IMR-90 (cell line): ENCODE results near the gene AAK1. TPM values are rescaled to one million over a fixed set of nuclear protein-coding genes. Genes with fewer than 3 reads are reported as not detected.

Source experiments
- ATAC-seq: fragments of 200-7000 bp; cut with Tn5 transposase; 2 replicates; pipeline ENCODE4 v1.9.1; 2020; ENCODE audit warnings: low read depth, mild to moderate bottlenecking, moderate library complexity
- BruUV-seq: library from RNA; stranded (reverse); fragments of 400-500 nt; replicated peaks from 2 replicates; lab custom pipeline; 2021; lab: Mats Ljungman, UMichigan
- CTCF ChIA-PET: fragments of 300-600 bp; formaldehyde crosslinking; extraction: SDS; loops from one replicate; lab custom pipeline; 2021; ENCODE audit warnings: antibody characterized with exemption; lab: Yijun Ruan, JAX
- POLR2A ChIA-PET: fragments of 300-600 bp; sonication (Branson Sonifier 250); formaldehyde crosslinking; loops from one replicate; lab custom pipeline; 2022; ENCODE audit warnings: antibody characterized with exemption; ENCODE audit not compliant: unreplicated experiment; lab: Charles Lee
- DNase-seq: peaks from one replicate; pipeline ENCODE4 v3.0.0; 2013
- H2AFZ ChIP-seq: replicated peaks from 2 replicates; pipeline ENCODE3; 2013; ENCODE audit warnings: low read length, mild to moderate bottlenecking; ENCODE audit not compliant: poor library complexity
- H2AK5ac ChIP-seq: 2 replicates; pipeline ENCODE4 v1.6.1; 2013; ENCODE audit warnings: low read depth, low read length, inconsistent platforms
- H2AK9ac ChIP-seq: replicated peaks from 2 replicates; pipeline ENCODE3; 2013; ENCODE audit warnings: mild to moderate bottlenecking, low read depth, low read length, moderate library complexity; ENCODE audit not compliant: poor library complexity
- H2BK120ac ChIP-seq: 2 replicates; pipeline ENCODE4 v1.6.1; 2013; ENCODE audit warnings: low read depth, low read length, inconsistent platforms
- H2BK15ac ChIP-seq: 3 replicates; pipeline ENCODE4 v1.6.1; 2013; ENCODE audit warnings: low read depth, low read length, inconsistent platforms
- H2BK20ac ChIP-seq: 2 replicates; pipeline ENCODE4 v1.6.1; 2013; ENCODE audit warnings: low read depth, mild to moderate bottlenecking, inconsistent platforms, low read length, moderate library complexity
- H2BK5ac ChIP-seq: 2 replicates; pipeline ENCODE4 v1.6.1; 2013; ENCODE audit warnings: mild to moderate bottlenecking, low read depth, low read length, inconsistent platforms; ENCODE audit not compliant: poor library complexity, severe bottlenecking
- H3K14ac ChIP-seq: replicated peaks from 2 replicates; pipeline ENCODE4 v1.6.1; 2013; ENCODE audit warnings: low read depth, low read length, inconsistent platforms
- H3K18ac ChIP-seq: 2 replicates; pipeline ENCODE4 v1.6.1; 2013; ENCODE audit warnings: low read depth, low read length, control low read depth
- H3K23ac ChIP-seq: 2 replicates; pipeline ENCODE4 v1.6.1; 2013; ENCODE audit warnings: low read depth, low read length, inconsistent platforms
- H3K27ac ChIP-seq: 2 replicates; pipeline ENCODE4 v1.5.1; 2013; ENCODE audit warnings: mild to moderate bottlenecking, control low read depth, low read length; ENCODE audit not compliant: insufficient read depth
- H3K27me3 ChIP-seq: 2 replicates; pipeline ENCODE4 v1.6.1; 2013; ENCODE audit warnings: low read length; ENCODE audit not compliant: control insufficient read depth, insufficient read depth
- H3K36me3 ChIP-seq: 2 replicates; pipeline ENCODE4 v1.6.1; 2013; ENCODE audit warnings: low read length, mixed read lengths; ENCODE audit not compliant: control insufficient read depth, insufficient read depth
- H3K4ac ChIP-seq: 2 replicates; pipeline ENCODE4 v1.6.1; 2013; ENCODE audit warnings: low read depth, low read length, inconsistent platforms
- H3K4me1 ChIP-seq: 2 replicates; pipeline ENCODE4 v1.6.1; 2013; ENCODE audit warnings: low read length, mixed read lengths; ENCODE audit not compliant: control insufficient read depth, insufficient read depth
- H3K4me2 ChIP-seq: 2 replicates; pipeline ENCODE4 v1.6.1; 2013; ENCODE audit warnings: low read depth, mild to moderate bottlenecking, control low read depth, low read length, moderate library complexity
- H3K4me3 ChIP-seq: 2 replicates; pipeline ENCODE4 v1.5.1; 2013; ENCODE audit warnings: low read depth, mild to moderate bottlenecking, control low read depth, low read length, moderate library complexity; ENCODE audit not compliant: insufficient read depth
- H3K56ac ChIP-seq: 2 replicates; pipeline ENCODE4 v1.6.1; 2013; ENCODE audit warnings: low read length, inconsistent platforms; ENCODE audit not compliant: insufficient read depth; ENCODE audit errors: extremely low read depth
- H3K79me1 ChIP-seq, 2 experiments: 2 replicates each; pipeline ENCODE4 v1.6.1; 2013; ENCODE audit warnings: low read length in 2 of 2, inconsistent platforms in 1 of 2, low read depth in 1 of 2
- H3K9ac ChIP-seq: 2 replicates; pipeline ENCODE4 v1.6.1; 2013; ENCODE audit warnings: low read depth, low read length, control low read depth
- H3K9me1 ChIP-seq: 2 replicates; pipeline ENCODE4 v1.6.1; 2013; ENCODE audit warnings: low read length, inconsistent platforms; ENCODE audit not compliant: insufficient read depth
- H3K9me3 ChIP-seq: 2 replicates; pipeline ENCODE4 v1.6.1; 2013; ENCODE audit warnings: low read length; ENCODE audit not compliant: control insufficient read depth, insufficient read depth
- H4K20me1 ChIP-seq: 2 replicates; pipeline ENCODE4 v1.6.1; 2013; ENCODE audit warnings: low read length, inconsistent platforms; ENCODE audit not compliant: insufficient read depth
- H4K5ac ChIP-seq: 2 replicates; pipeline ENCODE4 v1.6.1; 2013; ENCODE audit warnings: mild to moderate bottlenecking, low read depth, low read length, control low read depth
- H4K8ac ChIP-seq, 2 experiments: 2 replicates each; pipeline ENCODE4 v1.6.1; 2013; ENCODE audit warnings: low read depth in 2 of 2, low read length in 2 of 2, control low read depth in 1 of 2, inconsistent platforms in 1 of 2
- H4K91ac ChIP-seq: 2 replicates; pipeline ENCODE4 v1.6.1; 2013; ENCODE audit warnings: low read depth, low read length, inconsistent platforms; ENCODE audit not compliant: insufficient read depth
- BHLHE40 ChIP-seq: fragments of 150-350 bp; IDR thresholded peaks from 2 replicates; pipeline ENCODE4 v1.6.1; 2016; ENCODE audit warnings: mild to moderate bottlenecking, low read depth, low read length
- CEBPB ChIP-seq: IDR thresholded peaks from 2 replicates; pipeline ENCODE4 v1.6.1; 2012; ENCODE audit warnings: low read depth, low read length, improper control_type of control experiment
- CHD1 ChIP-seq: IDR thresholded peaks from 2 replicates; pipeline ENCODE4 v1.6.1; 2012; ENCODE audit warnings: low read depth, low read length, improper control_type of control experiment
- FOS ChIP-seq: fragments of 150-350 bp; IDR thresholded peaks from 2 replicates; pipeline ENCODE4 v1.6.1; 2016; ENCODE audit warnings: low read depth, low read length
- MAFK ChIP-seq: IDR thresholded peaks from 2 replicates; pipeline ENCODE4 v1.6.1; 2012; ENCODE audit warnings: low read depth, low read length, improper control_type of control experiment
- MAZ ChIP-seq: IDR thresholded peaks from 2 replicates; pipeline ENCODE4 v1.6.1; 2012; ENCODE audit warnings: low read depth, mild to moderate bottlenecking, low read length, improper control_type of control experiment, moderate library complexity, borderline replicate concordance
- MXI1 ChIP-seq: IDR thresholded peaks from 2 replicates; pipeline ENCODE4 v1.6.1; 2012; ENCODE audit warnings: low read depth, mild to moderate bottlenecking, low read length, moderate library complexity, borderline replicate concordance
- NFE2L2 ChIP-seq: fragments of 150-350 bp; IDR thresholded peaks from 2 replicates; pipeline ENCODE4 v1.6.1; 2016; ENCODE audit warnings: low read depth, mild to moderate bottlenecking, low read length
- POLR2A ChIP-seq: IDR thresholded peaks from 2 replicates; pipeline ENCODE4 v1.6.1; 2012; ENCODE audit warnings: mild to moderate bottlenecking, low read depth, low read length
- RAD21 ChIP-seq: IDR thresholded peaks from 2 replicates; pipeline ENCODE4 v1.6.1; 2012; ENCODE audit warnings: low read length, improper control_type of control experiment
- RCOR1 ChIP-seq: IDR thresholded peaks from 2 replicates; pipeline ENCODE4 v1.6.1; 2012; ENCODE audit warnings: mild to moderate bottlenecking, low read length, improper control_type of control experiment; ENCODE audit not compliant: insufficient replicate concordance
- RFX5 ChIP-seq: IDR thresholded peaks from 2 replicates; pipeline ENCODE4 v1.8.0; 2012; ENCODE audit warnings: low read depth, mild to moderate bottlenecking, low read length, moderate library complexity
- SMC3 ChIP-seq: fragments of 150-350 bp; IDR thresholded peaks from 2 replicates; pipeline ENCODE4 v1.6.1; 2016; ENCODE audit warnings: low read depth, mild to moderate bottlenecking, antibody characterized with exemption, low read length, moderate library complexity
- whole genome bisulfite sequencing, 2 experiments: methylation state at CpG; one replicate each; pipeline versions ENCODE4 v1.1.5 to v1.1.7; 2013; ENCODE audit warnings: missing lambda C conversion rate in 2 of 2; ENCODE audit not compliant: insufficient read length in 1 of 2; ENCODE audit errors: extremely low coverage in 2 of 2; 5-methylcytosine and 5-hydroxymethylcytosine counted together
- dilution Hi-C: fragments of 300-500 bp; cut with HindIII; formaldehyde crosslinking; loops from one replicate; pipeline ENCODE4 v1.14.3; 2018; ENCODE audit warnings: low sequenced_read_pairs; ENCODE audit not compliant: unreplicated experiment
- in situ Hi-C: fragments of 300-500 bp; cut with MboI; formaldehyde crosslinking; loops from 3 replicates; pipeline ENCODE4 v1.14.3; 2019; ENCODE audit warnings: low sequenced_read_pairs, inconsistent platforms, mixed read lengths
- intact Hi-C: fragments of 100-400 bp; cut with micrococcal nuclease; formaldehyde crosslinking; loops from 2 replicates; pipeline ENCODE4 v1.10.0; 2022
- polyA plus RNA-seq, 3 experiments: library from polyadenylated mRNA; depleted of rRNA; stranded (reverse); fragments of >200 nt; gene quantifications; 2 replicates each; pipeline ENCODE4 v1.2.3, GENCODE V29; 2012; ENCODE audit warnings: low replicate concordance in 1 of 3
- total RNA-seq: library from RNA; depleted of rRNA; stranded (reverse); fragments of >200 nt; gene quantifications from 2 replicates; pipeline ENCODE4 v1.2.3, GENCODE V29; 2012
- TF ChIP-seq, protein P1 (sequence below): conservative IDR thresholded peaks from 2 replicates; pipeline ENCODE4 v1.5.1; 2012; ENCODE audit warnings: mild to moderate bottlenecking, low read depth, low read length, improper control_type of control experiment
- TF ChIP-seq, protein P2 (sequence below): fragments of 150-350 bp; IDR thresholded peaks from 2 replicates; pipeline ENCODE4 v1.6.1; 2016; ENCODE audit warnings: low read depth, mild to moderate bottlenecking, low read length, moderate library complexity, borderline replicate concordance
- TF ChIP-seq, protein P3 (sequence below): fragments of 150-350 bp; IDR thresholded peaks from 2 replicates; pipeline ENCODE4 v1.6.1; 2017; ENCODE audit warnings: mild to moderate bottlenecking, antibody characterized with exemption, low read length, low read depth

The AAK1 gene
- total and polyA plus RNA-seq, 2 of the 4 experiments (the other 2 are of a cell fraction): 21.9 to 26.5 TPM

DNA sequence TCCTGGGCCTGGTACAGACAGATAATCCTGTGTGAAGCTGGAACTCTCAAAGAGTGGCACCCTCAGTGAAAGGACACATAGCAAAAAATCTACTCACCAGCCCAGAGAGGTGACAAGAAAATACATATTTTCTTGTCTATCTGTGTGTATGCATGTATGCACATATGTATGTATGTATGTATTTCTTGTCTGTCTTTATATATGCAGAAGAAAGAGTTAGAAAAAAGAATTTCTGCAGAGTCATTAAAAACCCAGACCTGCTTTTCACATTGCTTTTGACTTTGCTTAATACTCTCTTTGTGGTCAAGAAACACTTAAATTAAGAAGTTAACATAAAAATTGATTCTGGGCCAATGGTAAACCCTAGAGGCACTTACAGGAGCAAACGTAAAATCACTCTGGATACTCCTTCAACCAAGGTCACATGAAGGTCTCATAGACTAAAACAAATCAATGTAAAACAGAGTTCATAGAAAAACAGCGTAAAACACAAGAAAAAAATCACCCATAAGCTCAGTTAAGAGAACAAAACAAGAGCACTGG lies 16.5 kb upstream of the AAK1 start:
- Histone ChIP-seq H3K9ac (no peak overlapping the region), H2AFZ (no peak overlapping the region), H3K4me3 (no peak overlapping the region), H3K4me1 (no peaks in the 10 kb centered on the region), H2BK120ac (no peak overlapping the region), H3K27me3 (no peaks in the 10 kb centered on the region), H2AK9ac (no peak overlapping the region), H2BK15ac (no peak overlapping the region), H3K79me1 (no peaks in the 10 kb centered on the region), H2BK5ac (no peak overlapping the region), H3K23ac (no peak overlapping the region), H3K14ac (no peak overlapping the region), H3K56ac (no peak overlapping the region), H4K8ac (no peak overlapping the region), H4K20me1 (no peaks in the 10 kb centered on the region), H3K9me3 (peaks cover 2% of the 10 kb centered on the region; the same call in 1 of the 2 replicates), H3K4ac (no peak overlapping the region), H3K9me1 (no peaks in the 10 kb centered on the region), H4K5ac (no peak overlapping the region), H4K91ac (no peak overlapping the region), H3K27ac (no peak overlapping the region), H2BK20ac (no peak overlapping the region), H3K18ac (no peak overlapping the region), H3K36me3 (no peaks in the 10 kb centered on the region), H2AK5ac (no peak overlapping the region), H3K4me2 (no peak overlapping the region)
- TF ChIP-seq BHLHE40: no peak
- no peak for TF ChIP-seq CEBPB
- TF ChIP-seq POLR2A: no peak
- TF ChIP-seq MAFK: no peak
- no peak for TF ChIP-seq MAZ
- TF ChIP-seq FOS: no peak
- no peak for TF ChIP-seq RAD21
- no peak for TF ChIP-seq RCOR1
- TF ChIP-seq CHD1: no peak
- TF ChIP-seq MXI1: no peak
- TF ChIP-seq, protein P1, sequence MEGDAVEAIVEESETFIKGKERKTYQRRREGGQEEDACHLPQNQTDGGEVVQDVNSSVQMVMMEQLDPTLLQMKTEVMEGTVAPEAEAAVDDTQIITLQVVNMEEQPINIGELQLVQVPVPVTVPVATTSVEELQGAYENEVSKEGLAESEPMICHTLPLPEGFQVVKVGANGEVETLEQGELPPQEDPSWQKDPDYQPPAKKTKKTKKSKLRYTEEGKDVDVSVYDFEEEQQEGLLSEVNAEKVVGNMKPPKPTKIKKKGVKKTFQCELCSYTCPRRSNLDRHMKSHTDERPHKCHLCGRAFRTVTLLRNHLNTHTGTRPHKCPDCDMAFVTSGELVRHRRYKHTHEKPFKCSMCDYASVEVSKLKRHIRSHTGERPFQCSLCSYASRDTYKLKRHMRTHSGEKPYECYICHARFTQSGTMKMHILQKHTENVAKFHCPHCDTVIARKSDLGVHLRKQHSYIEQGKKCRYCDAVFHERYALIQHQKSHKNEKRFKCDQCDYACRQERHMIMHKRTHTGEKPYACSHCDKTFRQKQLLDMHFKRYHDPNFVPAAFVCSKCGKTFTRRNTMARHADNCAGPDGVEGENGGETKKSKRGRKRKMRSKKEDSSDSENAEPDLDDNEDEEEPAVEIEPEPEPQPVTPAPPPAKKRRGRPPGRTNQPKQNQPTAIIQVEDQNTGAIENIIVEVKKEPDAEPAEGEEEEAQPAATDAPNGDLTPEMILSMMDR: no peak
- TF ChIP-seq NFE2L2: no peak
- no peak for TF ChIP-seq RFX5
- TF ChIP-seq, protein P2, sequence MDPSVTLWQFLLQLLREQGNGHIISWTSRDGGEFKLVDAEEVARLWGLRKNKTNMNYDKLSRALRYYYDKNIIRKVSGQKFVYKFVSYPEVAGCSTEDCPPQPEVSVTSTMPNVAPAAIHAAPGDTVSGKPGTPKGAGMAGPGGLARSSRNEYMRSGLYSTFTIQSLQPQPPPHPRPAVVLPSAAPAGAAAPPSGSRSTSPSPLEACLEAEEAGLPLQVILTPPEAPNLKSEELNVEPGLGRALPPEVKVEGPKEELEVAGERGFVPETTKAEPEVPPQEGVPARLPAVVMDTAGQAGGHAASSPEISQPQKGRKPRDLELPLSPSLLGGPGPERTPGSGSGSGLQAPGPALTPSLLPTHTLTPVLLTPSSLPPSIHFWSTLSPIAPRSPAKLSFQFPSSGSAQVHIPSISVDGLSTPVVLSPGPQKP: no peak
- TF ChIP-seq, protein P3, sequence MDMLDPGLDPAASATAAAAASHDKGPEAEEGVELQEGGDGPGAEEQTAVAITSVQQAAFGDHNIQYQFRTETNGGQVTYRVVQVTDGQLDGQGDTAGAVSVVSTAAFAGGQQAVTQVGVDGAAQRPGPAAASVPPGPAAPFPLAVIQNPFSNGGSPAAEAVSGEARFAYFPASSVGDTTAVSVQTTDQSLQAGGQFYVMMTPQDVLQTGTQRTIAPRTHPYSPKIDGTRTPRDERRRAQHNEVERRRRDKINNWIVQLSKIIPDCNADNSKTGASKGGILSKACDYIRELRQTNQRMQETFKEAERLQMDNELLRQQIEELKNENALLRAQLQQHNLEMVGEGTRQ: no peak
- no peak for TF ChIP-seq SMC3
- no CpG with 5 or more reads among the region's 2 CpGs for WGBS, 2 experiments
- intact Hi-C loops: no loop called here
- in situ Hi-C loops: no loop called here
- ATAC-seq (no peak), DNase-seq (no peak)
- dilution Hi-C loops: no loop called here
- CTCF ChIA-PET: no interaction called here
- no TSS peak for BruUV-seq
- POLR2A ChIA-PET: no interaction called here
